ENCODE measurements around the gene GBGT1.
A peak's percentile ranks its signal among the peaks of the same experiment; 100 is the strongest.
"Not testable (repeated sequence)": the region's sequence is repeated elsewhere in the genome, so short reads cannot be mapped to it uniquely, and the experiment has no call there.

Gene GBGT1

DNA sequence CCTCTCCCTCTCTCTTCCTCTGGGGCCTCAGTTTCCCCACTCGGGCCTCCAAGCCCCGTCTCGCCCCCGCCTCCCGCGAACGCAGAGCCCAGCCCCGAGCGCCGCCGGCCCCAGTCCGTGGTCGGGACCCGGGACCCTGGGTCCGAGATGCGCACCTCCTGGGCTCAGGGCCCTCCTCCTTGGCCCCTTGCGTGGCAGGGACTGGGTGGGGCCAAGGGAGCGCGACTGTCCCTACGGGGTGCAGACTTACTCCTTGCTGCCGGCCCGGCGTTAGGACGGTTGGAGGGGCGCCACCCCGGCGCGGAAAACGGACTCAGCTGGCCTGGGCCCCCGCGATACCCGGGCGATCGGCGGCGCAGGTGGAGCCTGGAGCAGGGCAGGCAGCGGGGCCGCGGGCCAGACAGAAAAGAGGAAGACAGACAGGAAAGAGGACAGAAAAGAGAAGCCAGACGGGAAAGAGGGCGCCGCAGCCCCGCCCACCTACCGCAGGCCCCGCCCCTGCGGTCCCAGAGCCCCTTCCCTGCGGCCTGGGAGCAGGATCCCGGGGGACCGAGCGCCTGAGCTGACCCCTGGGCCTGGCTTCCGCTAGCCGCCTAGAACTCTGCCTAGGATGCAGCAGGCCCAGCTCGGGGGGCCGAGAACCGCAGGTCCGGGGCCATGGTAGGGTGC lies at the start of gene GBGT1:
Gene GBGT1, minus strand, starts transcription at position 411 of the 669 bp plus-strand sequence. CDS start 1,502 bp downstream, outside the sequence.
- DNase-seq, result peak in 1 of 2 experiments; percentile 13

DNA sequence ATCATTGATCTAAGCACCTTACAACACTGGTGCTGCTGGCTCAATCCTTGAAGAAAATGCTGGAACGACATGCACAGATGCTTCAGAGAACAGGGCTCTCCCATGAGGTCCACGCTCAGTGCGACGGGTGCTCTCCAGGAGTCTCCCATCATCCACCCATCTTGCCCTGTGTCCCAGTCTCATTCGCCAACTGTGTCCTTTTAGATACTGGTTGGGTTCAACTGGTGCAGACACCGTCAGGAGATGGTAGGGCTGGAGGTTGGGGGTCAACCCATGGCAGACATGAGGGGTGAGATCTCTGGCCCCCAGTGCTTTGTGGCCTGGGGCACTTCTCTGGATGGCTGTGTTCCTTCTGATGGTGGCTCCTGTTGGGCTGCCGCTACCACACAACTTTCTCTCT lies 46.9 kb upstream of the GBGT1 start:
- DNase-seq, result no peak

DNA sequence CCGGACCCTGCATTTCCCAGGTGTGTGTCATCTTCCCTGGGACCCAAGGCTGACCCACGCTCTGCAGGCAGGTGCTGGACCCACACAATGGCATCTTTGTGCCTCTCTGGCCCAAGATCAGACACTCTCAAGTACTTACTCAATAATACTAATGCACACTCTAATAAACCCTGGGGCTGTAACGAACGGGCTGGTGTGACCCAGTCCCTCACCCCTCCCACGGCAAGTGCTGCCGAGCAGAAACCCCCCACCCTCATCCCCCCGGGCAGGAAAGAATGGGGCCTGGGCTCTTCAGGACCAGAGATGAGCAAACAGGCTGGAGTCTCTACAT lies 46.5 kb upstream of the GBGT1 start:
- DNase-seq, result no peak

DNA sequence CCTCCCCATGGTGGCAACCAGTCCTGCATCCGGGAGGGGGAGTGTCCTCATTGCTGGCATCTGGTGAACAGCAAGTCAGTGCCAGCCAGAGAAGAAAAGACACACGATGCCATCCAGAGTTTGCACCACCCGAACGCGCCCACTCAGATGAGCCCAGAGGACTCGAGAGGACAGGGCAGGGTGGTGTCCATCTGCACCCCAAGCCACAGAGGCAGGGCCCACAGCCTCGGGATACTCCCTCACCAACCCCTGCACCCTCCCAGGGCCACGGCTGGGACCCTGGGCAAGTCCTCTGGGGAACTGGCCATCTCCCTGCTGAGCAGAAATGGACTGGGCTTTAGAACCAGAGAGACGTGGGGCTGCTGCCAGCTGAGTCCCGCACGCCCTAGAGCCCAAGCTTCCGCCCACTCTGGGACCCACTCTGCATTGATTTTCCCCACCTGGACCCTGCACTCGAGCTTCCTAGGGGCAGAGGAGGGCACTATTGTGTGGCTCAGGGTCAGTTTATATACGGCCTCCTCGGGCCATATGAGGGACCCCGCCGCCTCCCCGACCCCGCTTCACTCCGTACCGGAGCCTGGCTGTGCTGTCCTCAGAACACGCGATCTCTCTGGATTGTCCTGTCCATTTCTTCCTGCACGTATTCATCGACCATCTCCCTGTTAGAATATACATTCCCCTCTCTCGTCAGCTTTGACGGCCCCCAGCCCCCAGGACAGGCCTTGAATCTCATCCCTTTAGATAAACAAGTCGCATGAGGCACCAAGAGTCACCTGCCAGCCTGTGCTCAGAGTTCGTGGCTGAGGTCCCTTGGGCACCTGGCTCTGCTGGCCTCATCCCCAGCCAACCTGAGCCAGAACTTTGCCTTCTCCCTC lies 45.9 kb upstream of the GBGT1 start:
- DNase-seq, result not testable (repeated sequence)

DNA sequence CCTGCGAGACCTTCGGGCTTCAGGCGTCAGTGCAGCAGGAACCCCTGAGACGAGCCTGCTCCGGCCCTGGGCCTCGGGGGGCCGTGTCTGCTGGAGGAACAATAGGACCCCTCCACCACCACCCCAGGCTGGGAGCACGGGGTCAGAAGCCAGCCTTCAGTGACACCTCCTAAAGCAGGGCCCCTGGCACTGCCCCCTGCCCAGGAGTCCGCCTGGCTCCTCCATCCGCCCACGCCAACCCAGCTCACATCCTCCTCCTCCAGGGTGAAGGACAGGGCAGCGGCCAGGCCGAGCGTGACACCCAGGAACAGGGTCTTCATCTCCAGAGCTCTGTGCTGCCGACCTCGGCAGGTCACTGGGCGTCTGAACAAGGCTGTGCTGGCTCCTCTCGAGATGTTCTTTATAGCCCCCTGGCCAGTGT lies 45.2 kb upstream of the GBGT1 start, which contains the start of gene OBP2B:
Gene OBP2B, minus strand, starts transcription at position 371 of the 421 bp plus-strand sequence. Its CDS starts 51 bp downstream, at position 320.
- DNase-seq, result not testable (repeated sequence)

DNA sequence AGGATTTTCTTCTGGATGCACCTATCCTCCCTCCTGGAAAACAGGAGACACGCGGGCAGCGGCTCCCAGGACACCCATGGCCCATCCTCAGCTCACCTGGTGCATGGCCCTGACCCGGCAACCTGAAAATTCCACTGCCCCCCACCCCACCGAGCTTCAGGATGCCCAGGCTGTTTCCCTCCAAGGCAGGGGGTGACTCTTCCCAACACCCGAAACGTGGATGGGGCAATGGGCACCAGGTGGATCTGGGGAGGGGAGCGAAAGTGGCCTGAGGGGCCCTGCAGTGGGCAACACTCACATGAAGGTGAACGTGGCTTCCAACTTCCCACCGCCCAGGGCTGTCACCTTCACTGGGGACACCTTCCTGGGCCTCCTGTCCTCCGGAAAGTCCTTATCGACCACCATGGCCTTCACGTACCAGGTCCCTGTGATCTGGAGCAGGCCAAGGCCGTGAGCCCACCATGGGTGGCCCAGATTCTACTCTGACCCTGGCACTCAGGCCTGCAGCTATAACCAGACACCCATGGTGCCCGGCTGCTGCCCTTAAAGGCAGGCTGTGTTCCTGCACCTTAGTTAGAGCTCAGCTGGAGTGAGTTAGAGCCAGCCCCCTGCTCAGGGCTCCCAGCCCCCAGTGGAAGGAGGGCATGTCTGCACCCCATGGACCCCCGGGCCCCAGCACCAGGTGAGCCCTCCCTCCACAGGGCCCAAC lies 44.6 kb upstream of the GBGT1 start:
- DNase-seq, result not testable (repeated sequence)

DNA sequence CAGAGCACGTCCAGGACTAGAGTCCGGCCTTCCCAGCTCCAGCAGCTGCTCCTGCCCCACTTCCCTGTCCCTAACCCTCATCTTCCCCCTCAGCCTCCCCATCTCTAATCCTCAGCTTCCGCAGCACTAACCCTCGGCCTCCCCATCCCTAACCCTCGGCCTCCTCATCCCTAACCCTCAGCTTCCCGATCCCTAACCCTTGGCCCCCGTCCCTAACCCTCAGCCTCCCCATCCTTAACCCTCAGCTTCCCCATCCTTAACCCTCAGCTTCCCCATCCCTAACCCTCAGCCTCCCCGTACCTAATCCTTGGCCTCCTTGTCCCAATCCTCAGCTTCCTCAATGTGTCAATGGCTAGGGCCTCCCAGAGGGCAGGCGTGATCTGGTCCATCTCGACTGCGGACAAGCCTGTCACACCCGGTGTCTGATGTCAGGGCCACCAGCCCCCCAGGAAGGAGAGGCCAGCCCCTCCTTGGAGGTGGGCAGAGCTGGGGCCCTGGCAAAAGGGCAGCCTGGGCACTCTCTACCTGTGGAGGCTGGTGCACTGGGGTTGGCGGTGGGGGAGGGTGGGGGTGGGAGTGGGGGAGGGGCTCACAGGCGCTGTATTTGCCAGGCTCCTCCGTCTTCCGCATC lies 43.9 kb upstream of the GBGT1 start:
- no peak for DNase-seq

DNA sequence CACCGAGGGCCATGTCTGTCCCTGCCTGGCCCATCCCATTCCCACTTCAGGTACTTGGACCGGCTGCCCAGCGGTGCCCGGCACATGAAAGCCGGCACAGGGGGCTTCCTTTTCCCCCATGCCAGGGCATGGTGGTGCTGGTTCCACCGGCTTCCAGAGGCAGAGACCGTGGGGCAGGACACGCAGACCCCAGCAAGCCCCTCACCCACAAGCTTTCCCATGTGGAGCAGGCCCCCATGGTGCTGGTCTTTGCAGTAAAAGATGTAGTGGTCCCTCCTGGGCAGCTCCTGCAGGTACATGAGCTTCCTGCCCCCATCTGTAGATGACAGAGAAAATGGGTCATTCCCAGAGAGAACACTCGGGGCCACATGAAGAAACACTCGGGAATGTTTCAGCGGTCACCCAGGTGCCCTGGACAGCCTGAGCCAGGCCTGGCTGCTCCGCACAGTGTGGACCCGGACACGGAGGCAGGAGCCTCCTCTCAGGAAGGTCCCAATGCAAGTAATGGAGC lies 43.4 kb upstream of the GBGT1 start:
- no peak for DNase-seq

DNA sequence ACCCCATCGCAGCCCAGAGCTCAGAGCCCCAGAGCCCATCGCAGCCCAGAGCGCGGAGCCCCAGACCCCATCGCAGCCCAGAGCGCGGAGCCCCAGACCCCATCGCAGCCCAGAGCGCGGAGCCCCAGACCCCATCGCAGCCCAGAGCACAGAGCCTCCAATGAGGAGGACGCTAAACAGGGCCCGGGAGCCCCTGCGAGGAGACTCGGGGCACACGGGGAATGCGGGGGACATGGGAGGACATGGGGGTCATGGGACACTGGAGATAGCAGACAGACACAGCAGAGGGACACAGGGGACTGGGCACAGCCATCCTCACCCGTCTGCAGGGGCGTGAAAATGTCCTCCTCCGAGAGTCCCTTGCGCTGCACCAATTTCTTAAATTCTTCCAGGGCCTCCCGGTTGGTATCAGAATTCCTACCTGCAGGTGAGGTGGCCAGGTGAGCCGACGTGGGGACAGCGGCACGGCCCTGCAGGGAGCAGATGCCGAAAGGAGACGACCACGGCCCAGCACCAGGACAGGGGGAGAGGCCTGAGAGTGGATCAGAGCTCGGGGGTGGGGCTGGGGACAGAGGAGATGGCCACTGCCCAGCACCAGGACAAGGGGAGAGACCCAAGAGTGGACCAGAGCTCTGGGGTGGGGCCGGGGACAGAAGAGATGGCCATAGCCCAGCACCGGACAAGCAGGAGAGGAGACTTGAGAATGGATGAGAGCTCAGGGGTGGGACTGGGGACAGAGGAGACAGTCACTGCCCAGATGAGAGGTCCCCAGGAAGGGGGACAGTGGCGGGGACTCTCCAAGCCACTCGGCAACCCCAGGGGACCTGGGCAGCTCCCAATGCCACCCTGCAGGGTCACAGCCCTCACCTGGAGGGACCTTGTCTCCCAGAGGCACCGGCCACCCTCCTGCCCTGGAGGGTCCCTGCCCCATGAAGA lies 42.5 kb upstream of the GBGT1 start:
- DNase-seq, result no peak

DNA sequence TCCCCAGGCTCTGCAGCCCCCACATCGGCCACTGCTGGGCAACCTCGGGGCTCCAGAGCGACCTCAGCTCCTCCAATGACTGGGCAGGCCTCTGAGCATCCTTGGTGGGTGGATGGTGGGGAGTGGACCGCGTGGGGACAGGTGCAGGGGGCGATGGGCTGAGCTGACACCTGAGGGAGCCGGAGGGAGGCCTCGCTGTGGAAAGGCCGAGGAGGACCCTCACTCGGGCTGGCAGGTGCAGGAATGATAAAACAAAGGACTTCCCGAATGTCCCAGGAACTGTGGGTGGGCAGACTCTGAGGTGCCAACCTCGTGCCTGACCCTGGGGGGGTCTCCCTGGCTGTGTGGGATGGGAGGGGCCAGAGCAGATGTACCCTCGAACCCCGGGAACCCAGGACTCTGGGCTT lies 41.8 kb upstream of the GBGT1 start:
- not testable (repeated sequence) for DNase-seq

DNA sequence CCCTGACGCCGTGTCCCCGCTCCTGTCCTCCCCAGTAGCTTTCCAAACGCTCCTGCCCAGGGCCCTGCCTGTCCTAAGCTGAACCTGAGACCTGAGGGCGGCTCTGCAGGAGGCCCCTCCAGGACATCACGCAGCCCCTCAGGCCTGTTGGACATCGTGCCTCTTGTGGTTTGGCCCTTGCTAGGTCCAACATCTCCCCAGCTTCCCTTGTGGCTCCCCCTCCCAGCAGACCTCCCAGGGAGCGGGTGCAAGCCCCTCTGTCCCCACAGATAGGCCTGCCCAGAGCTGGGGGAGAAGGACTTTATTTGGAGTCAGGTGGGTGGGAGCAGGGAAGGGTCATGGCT lies 41.3 kb upstream of the GBGT1 start:
- no peak for DNase-seq

DNA sequence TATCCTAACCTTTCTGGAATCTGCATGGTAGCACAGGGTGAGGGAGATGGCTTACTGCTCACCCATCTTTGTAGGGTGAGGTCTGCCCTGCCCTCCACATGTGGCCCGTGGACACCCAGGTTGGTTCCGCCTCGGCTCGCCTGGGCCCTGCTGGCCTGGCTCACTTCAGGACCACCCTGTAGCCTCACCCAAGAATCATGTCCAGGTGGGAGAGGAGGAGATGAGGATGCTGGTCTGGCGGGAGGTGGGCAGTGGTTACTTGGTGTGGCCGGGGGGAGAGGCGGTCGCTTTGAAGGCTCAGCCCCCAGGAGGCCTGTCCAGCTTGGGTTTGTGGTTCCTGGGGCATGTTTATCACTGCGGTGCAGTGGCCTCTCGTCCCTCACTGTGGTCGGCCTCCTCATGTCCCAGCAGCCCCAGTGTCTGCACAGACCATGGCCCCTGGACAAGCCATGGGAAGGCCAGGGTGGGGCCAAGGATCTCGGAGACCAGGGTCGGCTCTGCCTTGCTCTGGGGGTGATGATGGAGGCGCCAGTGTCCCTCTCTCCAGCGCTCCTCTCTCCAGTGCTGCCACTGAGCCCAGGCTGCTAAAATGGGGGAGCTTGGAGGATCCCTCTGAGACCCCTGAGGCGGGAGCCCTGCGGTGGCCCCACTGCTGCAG lies 40.8 kb upstream of the GBGT1 start:
- DNase-seq, result no peak

DNA sequence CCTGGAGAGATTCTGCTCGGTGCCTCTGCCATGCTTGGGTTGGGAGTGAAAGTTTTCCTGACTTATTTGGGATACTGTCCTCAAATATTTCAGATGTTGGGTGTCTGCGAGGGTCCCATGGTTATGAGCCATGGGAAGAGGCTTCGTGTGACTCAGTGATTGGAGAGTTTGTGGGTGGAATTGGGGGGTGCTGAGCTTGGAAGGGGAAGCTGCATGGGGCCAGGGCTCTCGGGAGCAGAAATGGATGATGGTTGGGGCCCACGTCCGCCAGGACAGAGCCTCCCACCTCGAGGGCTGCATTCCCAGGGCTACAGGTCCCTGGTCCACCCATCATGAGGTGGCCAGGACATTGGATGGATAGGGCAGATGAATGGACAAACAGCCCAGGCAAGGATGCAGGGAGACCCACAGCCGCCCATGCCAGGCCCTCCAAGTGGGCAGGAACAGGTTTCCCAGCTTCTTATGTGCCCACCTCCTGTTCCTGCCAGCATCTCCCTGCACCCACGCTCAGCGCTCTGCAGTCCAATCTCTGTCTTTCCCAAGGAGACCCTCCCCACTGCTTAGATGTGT lies 39.9 kb upstream of the GBGT1 start:
- DNase-seq, result no peak

DNA sequence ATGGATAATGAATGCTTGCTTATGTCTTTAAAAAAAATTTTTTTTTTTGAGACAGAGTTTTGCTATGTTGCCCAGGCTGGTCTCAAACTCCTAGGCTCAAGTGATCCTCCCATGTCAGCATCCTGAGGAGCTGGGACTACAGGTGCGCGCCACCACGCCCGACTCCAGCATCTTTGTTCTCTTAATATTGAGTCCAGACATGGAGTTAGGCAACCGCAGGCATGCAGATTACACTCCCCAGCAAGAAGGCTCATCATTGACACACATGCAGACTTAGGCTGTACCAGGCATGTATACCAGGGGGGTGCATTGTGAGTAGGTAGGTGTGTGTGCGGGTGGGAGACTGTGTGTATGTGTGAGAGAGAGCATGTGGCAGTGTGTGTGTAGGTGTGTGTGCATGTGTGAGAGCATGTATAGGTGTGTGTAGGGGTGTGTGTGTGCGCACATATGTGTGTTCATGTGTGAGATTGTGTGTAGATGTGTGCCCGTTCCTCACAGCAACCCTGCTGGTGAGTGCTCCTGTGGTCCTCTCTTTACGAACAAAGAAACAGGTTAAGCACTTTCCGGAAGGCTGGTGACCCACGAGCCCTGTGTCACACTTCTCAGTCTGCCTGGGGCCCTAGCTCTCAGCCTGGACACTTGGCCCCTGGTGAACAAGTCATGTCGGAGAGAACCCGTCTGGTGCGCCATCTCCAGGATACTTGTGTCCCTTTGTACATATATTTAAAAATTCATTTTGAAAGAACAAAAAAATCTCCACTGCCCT lies 39.2 kb upstream of the GBGT1 start:
- DNase-seq, result no peak

DNA sequence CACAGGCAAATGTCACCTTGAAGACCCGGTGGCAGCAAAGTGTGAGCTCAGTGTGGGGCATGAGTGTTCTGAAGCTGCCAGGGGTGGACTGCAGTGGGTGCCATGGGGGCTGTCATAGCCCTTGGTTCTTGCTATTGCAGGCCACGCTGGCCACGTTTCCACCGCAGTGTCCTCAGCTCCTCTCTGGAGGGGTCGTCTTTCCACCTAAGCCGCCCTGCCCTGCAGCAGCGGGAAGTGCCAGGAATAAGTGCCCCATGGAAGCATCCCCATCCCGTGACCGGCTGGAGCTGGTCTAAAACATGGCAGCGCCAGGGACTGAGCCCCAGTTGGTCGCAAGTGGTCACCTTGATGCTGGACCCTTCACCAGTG lies 38.4 kb upstream of the GBGT1 start:
- DNase-seq, result no peak

DNA sequence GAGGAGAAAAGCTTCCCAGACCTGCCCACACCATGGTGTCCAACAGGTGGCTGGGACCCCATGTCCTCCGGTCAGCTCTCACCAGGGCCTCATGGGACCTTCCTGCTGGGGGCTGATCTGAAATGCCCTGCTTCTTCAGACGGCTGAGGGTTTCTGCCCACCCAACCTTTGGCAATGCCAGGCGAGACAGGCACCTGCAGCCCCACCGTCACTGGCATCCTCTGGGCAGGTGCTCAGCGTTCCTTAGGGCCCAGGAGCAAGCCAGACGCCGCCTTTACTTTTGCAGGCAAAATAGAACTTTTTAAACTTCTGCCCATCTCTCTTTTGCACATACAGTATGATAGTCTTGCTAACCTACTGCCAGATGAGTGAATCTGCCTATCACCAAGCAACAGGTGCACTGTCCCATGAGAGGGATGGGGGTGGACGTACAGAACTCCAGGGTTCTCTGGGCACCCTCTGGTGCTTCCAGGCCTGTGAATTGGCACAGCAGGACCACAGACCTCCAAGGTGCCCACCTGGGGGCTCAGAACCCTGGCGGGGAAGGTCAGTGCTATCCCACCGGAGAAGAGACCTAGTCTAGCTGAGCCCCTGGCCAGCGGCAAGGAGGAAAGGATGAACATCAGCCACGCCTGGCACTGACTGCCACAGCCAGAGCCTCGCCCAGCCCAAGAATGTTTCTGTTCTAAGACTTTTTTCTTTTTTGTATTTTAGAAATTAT lies 37.9 kb upstream of the GBGT1 start:
- DNase-seq, result no peak

DNA sequence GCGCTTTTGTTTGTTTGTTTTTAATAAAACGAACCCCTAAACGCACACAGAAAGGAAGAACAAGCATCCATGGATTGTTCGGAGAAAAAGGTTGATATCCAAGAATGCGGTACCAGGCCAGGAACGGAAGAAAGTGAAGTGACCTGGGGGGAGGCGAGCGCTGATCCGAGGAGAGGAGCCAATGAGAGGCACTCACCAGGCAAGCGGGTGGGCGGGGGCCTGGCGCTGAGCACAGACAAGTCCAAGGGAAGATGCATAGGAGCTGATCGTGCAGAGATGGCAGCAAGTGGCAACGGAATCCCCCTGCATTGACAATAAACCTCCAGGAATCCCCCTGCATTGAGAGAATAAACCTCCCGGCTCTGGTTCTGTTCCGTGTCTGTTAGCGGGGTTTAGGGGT lies 36.9 kb upstream of the GBGT1 start:
- no peak for DNase-seq

DNA sequence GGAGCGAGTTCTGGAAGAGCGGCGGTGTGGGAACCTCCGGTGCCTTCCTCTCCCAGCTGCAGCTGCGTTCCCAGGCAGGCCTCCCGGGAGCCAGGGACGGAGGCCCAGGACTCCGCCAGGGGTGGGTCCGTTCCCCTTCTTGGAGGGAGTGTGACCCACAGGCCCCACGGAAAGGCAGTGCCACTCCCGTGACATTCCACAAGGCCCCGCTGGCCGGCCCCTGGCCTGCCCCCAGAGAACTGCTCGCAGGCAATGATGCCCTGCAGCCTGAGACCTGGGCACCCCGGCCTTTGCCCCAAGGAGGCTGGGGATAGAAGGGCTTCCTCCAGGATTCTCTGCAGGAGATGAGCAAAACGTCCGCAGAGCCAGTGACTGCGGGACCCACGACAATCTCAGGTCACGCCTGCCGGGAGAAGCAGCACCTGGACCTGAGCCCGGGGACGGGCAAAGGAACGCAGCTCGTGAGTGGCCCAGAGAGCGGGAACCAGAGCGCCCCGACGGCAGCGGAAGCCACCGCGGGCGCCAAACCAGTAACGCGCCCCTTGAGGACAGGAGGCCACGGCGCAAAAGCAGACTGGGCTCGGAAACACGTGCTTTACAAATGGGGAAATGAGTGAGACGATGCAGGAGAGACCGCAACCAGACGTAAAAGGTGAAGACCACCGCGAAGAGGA lies 36.1 kb upstream of the GBGT1 start:
- no peak for DNase-seq

DNA sequence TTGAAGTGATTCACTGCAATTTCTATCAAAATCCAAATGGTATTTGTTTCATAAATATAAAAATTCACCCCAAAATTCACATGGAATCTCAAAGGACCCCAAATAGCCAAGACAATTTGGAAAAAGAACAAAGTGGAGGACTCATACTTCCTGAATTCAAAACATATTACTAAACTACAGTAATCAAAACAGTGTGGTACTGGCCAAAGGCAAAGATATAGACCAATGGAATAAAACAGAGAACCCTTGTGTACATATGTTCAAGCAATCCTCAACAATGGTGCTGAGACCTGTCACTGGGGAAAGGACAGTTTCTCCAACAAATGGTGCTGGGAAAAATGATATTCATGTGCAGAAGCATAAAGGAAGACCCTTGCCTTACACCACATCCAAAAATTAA lies 31.3 kb upstream of the GBGT1 start:
- no peak for DNase-seq
